Esophagus muscularis mucosa (tissue), 4 donors: ENCODE measurements around the gene RAB3GAP2.

Experiments
- CTCF ChIP-seq, 3 experiments: fragments of 200-600 bp in 2 of 3; fragments of 450-650 bp in 1 of 3; sonication (generic) in 2 of 3; IDR thresholded peaks; one replicate each; pipeline ENCODE4 v1.5.1; 2017 to 2019; ENCODE audit warnings: antibody characterized with exemption in 3 of 3, mild to moderate bottlenecking in 2 of 3, moderate library complexity in 1 of 3
- EP300 ChIP-seq: sonication (generic); formaldehyde crosslinking; IDR thresholded peaks from one replicate; pipeline ENCODE4 v1.6.1; 2017; ENCODE audit warnings: antibody characterized with exemption
- POLR2A ChIP-seq: fragments of 450-650 bp; IDR thresholded peaks from one replicate; pipeline ENCODE4 v1.6.1; 2017; ENCODE audit warnings: antibody characterized with exemption, moderate library complexity, mild to moderate bottlenecking, low read depth
- POLR2AphosphoS5 ChIP-seq, 2 donors: sonication (generic); formaldehyde crosslinking; IDR thresholded peaks; one replicate each; pipeline ENCODE4 v1.6.1; 2017; ENCODE audit warnings: antibody characterized with exemption in 2 of 2

DNA sequence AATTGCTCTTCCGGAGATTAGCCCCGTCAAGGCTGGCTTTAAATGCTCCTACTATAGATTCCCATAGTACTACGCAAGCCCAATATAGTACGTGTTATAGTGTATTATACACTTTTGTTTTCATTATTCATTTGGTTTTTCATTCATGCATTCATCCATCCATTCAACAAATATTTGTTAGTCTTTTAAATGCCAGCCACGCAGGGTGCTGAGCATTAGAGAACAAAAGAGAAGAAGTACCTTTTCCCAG is 513 bp upstream of the RAB3GAP2 start:
- TF ChIP-seq CTCF (IDR thresholded peaks at IDR 0.05) (no peak), EP300 (no peak), POLR2A (no peak), POLR2AphosphoS5 (IDR thresholded peaks at IDR 0.05) (no peak)
